Panc1 (cell line): ENCODE measurements around the gene AGGF1. TPM values are rescaled to one million over a fixed set of nuclear protein-coding genes. Genes with fewer than 3 reads are reported as not detected.
A peak's percentile ranks its signal among the peaks of the same experiment; 100 is the strongest.

Source experiments
- ATAC-seq: fragments of 200-7000 bp; cut with Tn5 transposase; 2 replicates; pipeline ENCODE4 v1.9.1; 2020; ENCODE audit warnings: mild to moderate bottlenecking, moderate library complexity
- Bru-seq: library from RNA; stranded (reverse); fragments of 400-500 nt; gene quantifications from one replicate; lab custom pipeline; 2021; lab: Mats Ljungman, UMichigan
- BruChase-seq, 2 experiments: library from RNA; stranded (reverse); fragments of 400-500 nt; gene quantifications; one replicate each; lab custom pipeline; 2021; lab: Mats Ljungman, UMichigan
- BruUV-seq: library from RNA; stranded (reverse); fragments of 400-500 nt; replicated peaks from 2 replicates; lab custom pipeline; 2021; lab: Mats Ljungman, UMichigan
- CTCF ChIA-PET: fragments of 300-600 bp; sonication (Branson Sonifier 250); formaldehyde crosslinking; loops from one replicate; lab custom pipeline; 2022; ENCODE audit warnings: antibody characterized with exemption; lab: Charles Lee
- POLR2A ChIA-PET: fragments of 300-600 bp; sonication (Branson Sonifier 250); formaldehyde crosslinking; loops from one replicate; lab custom pipeline; 2022; ENCODE audit warnings: antibody characterized with exemption; lab: Charles Lee
- DNase-seq: peaks from one replicate; pipeline ENCODE4 v3.0.0-alpha.2; 2010; ENCODE audit warnings: low read depth, low spot score
- H3K27ac ChIP-seq: 2 replicates; pipeline ENCODE4 v1.5.1; 2011; ENCODE audit warnings: mild to moderate bottlenecking, low read length, inconsistent platforms
- H3K27me3 ChIP-seq: fragments of 200-500 bp; sonication (Bioruptor generic); 2 replicates; pipeline ENCODE4 v1.6.0; 2014; ENCODE audit warnings: low read length, inconsistent platforms; ENCODE audit not compliant: control insufficient read depth, insufficient read depth
- H3K36me3 ChIP-seq: fragments of 200-500 bp; sonication (Bioruptor generic); 2 replicates; pipeline ENCODE4 v1.5.1; 2014; ENCODE audit warnings: inconsistent platforms, mild to moderate bottlenecking, low read length, moderate library complexity; ENCODE audit not compliant: control insufficient read depth, insufficient read depth
- H3K4me1 ChIP-seq: 2 replicates; pipeline ENCODE4 v1.5.1; 2011; ENCODE audit warnings: inconsistent platforms, mild to moderate bottlenecking, low read length, moderate library complexity; ENCODE audit not compliant: control insufficient read depth, insufficient read depth
- H3K4me3 ChIP-seq, 2 experiments: 2 replicates each; pipeline ENCODE4 v1.5.1; 2011 to 2012; ENCODE audit warnings: low read depth in 2 of 2, low read length in 2 of 2, mild to moderate bottlenecking in 2 of 2, inconsistent platforms in 1 of 2, moderate library complexity in 1 of 2
- H3K9me3 ChIP-seq: fragments of 200-500 bp; sonication (Bioruptor generic); 2 replicates; pipeline ENCODE4 v1.5.1; 2014; ENCODE audit warnings: low read depth, mild to moderate bottlenecking, inconsistent platforms, low read length, moderate library complexity; ENCODE audit not compliant: control insufficient read depth, insufficient read depth
- POLR2AphosphoS5 ChIP-seq: IDR thresholded peaks from 2 replicates; pipeline ENCODE4 v1.6.1; 2012; ENCODE audit warnings: mild to moderate bottlenecking, low read depth, low read length, moderate library complexity
- SIN3A ChIP-seq: IDR thresholded peaks from 2 replicates; pipeline ENCODE4 v1.6.1; 2012; ENCODE audit warnings: low read depth, mild to moderate bottlenecking, low read length, moderate library complexity, borderline replicate concordance; ENCODE audit not compliant: insufficient read depth
- TCF7L2 ChIP-seq: IDR thresholded peaks from 2 replicates; pipeline ENCODE4 v1.6.1; 2011; ENCODE audit warnings: mild to moderate bottlenecking, low read depth, low read length, inconsistent platforms
- in situ Hi-C: cut with HindIII; loops from 2 replicates; pipeline ENCODE4 v1.10.0; 2016; ENCODE audit warnings: low sequenced_read_pairs, low pct_unique_long_range_greater_than_20kb
- intact Hi-C: fragments of 100-400 bp; cut with micrococcal nuclease; formaldehyde crosslinking; loops from one replicate; pipeline ENCODE4 v1.10.0; 2022; ENCODE audit not compliant: unreplicated experiment
- long read RNA-seq: library from polyadenylated mRNA; unstranded; transcript quantifications from one replicate; pipeline ENCODE4 v2.0.0, GENCODE V29; 2021; ENCODE audit not compliant: unreplicated experiment
- polyA plus RNA-seq: library from polyadenylated mRNA; unstranded; fragments of >200 nt; gene quantifications from one replicate; pipeline ENCODE4 v1.2.1, GENCODE V29; 2012; ENCODE audit warnings: missing spikeins; ENCODE audit not compliant: insufficient read length
- total RNA-seq: library from RNA; stranded (reverse); gene quantifications from one replicate; pipeline ENCODE4 v1.2.1, GENCODE V29; 2021; ENCODE audit not compliant: unreplicated experiment
- TF ChIP-seq, protein P1 (sequence below), 2 experiments: IDR thresholded peaks; 2 replicates each; pipeline ENCODE4 v1.6.1; 2011 to 2012; ENCODE audit warnings: low read depth in 2 of 2, control low read depth in 1 of 2, low read length in 1 of 2, mild to moderate bottlenecking in 1 of 2, moderate library complexity in 1 of 2; ENCODE audit not compliant: insufficient read depth in 1 of 2
- TF ChIP-seq, protein P2 (sequence below): fragments of 450-650 bp; IDR thresholded peaks from 2 replicates; pipeline ENCODE4 v1.5.1; 2017; ENCODE audit warnings: mild to moderate bottlenecking

Gene AGGF1, protein sequence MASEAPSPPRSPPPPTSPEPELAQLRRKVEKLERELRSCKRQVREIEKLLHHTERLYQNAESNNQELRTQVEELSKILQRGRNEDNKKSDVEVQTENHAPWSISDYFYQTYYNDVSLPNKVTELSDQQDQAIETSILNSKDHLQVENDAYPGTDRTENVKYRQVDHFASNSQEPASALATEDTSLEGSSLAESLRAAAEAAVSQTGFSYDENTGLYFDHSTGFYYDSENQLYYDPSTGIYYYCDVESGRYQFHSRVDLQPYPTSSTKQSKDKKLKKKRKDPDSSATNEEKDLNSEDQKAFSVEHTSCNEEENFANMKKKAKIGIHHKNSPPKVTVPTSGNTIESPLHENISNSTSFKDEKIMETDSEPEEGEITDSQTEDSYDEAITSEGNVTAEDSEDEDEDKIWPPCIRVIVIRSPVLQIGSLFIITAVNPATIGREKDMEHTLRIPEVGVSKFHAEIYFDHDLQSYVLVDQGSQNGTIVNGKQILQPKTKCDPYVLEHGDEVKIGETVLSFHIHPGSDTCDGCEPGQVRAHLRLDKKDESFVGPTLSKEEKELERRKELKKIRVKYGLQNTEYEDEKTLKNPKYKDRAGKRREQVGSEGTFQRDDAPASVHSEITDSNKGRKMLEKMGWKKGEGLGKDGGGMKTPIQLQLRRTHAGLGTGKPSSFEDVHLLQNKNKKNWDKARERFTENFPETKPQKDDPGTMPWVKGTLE
- total RNA-seq (23.1 TPM), Bru-seq, nascent RNA (percentile 82 among the genes with signal in this experiment), BruChase-seq, experiment 1, labeled RNA remaining after a 2-hour chase (percentile 97 among the genes with signal in this experiment), BruChase-seq, experiment 2, labeled RNA remaining after a 6-hour chase (percentile 94 among the genes with signal in this experiment)
- 16.8 TPM for polyA plus RNA-seq
- long read RNA-seq, full-length matches to known transcripts = 35 of 59 reads
- long read RNA-seq, partial matches to known transcripts = 19 of 59 reads
- long read RNA-seq, other reads (novel, unspliced or antisense) = 5 of 59 reads

DNA sequence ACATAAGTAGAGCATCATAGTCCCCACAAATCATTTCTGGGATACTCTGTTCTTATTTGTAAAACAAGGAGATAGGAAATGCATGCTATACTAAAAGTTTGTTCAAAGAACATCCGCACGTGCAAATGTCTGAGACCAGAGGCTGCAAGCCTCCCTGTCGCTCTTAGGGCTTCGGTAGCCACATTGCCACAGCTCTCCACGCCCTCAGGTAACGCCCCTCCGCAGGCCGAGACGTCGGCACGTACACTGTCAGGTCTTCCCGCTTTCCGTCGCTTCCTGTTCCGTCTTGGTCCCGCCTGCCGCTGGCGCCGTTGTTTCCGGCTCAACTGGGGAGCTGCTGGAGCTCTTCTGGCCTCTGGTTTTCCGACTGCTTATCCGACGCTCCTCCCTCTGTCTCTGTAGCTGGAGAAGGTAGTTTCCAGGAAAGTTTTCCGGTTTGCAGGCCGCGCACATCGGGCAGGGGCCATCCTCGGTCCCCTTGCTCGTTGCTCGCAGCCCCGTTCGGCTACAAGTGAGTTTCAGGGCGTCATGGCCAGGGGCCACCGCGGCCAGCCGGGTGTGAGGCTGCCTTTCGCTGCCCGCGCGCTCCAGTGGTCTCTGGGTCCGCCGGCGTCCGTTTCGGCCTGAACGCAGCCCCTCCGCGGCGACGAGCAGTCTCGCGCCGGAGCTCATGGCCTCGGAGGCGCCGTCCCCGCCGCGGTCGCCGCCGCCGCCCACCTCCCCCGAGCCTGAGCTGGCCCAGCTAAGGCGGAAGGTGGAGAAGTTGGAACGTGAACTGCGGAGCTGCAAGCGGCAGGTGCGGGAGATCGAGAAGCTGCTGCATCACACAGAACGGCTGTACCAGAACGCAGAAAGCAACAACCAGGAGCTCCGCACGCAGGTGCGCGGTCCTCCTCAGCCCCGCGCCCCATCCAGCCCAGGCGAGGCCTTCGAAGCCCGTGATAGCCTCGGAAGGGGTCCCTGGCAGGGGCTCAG, at the start of gene AGGF1:
Gene AGGF1 (plus strand): TSS at position 308 of the 975 bp plus-strand sequence. CDS start 363 bp downstream, at position 671.
- TF ChIP-seq, protein P1, sequence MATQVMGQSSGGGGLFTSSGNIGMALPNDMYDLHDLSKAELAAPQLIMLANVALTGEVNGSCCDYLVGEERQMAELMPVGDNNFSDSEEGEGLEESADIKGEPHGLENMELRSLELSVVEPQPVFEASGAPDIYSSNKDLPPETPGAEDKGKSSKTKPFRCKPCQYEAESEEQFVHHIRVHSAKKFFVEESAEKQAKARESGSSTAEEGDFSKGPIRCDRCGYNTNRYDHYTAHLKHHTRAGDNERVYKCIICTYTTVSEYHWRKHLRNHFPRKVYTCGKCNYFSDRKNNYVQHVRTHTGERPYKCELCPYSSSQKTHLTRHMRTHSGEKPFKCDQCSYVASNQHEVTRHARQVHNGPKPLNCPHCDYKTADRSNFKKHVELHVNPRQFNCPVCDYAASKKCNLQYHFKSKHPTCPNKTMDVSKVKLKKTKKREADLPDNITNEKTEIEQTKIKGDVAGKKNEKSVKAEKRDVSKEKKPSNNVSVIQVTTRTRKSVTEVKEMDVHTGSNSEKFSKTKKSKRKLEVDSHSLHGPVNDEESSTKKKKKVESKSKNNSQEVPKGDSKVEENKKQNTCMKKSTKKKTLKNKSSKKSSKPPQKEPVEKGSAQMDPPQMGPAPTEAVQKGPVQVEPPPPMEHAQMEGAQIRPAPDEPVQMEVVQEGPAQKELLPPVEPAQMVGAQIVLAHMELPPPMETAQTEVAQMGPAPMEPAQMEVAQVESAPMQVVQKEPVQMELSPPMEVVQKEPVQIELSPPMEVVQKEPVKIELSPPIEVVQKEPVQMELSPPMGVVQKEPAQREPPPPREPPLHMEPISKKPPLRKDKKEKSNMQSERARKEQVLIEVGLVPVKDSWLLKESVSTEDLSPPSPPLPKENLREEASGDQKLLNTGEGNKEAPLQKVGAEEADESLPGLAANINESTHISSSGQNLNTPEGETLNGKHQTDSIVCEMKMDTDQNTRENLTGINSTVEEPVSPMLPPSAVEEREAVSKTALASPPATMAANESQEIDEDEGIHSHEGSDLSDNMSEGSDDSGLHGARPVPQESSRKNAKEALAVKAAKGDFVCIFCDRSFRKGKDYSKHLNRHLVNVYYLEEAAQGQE (IDR thresholded peaks at IDR 0.05; ENCODE audit: insufficient read depth in 1 of 2, low read depth in 2 of 2, low read length in 1 of 2) = 0 out of 4 replicates have a peak, but pooled peaks of 1 of the 2 experiments have one; percentile 60
- TF ChIP-seq POLR2AphosphoS5 (peak; percentile 92), TCF7L2 (no peak)
- Histone ChIP-seq H3K9me3 (peaks cover 18% of the 10 kb centered on the region; the same call in 1 of the 2 replicates), H3K4me1 (peaks cover 8% of the 10 kb centered on the region), H3K36me3 (peaks cover 3% of the 10 kb centered on the region), H3K27ac (peak within 1 kb of the TSS; percentile 94), H3K27me3 (no peaks in the 10 kb centered on the region), H3K4me3 (peak within 1 kb of the TSS; percentile 84 to 89)
- ChIA-PET POLR2A (interaction anchor here (0.6 kb wide), 1 partner anchor 106 kb away, joined by 3 read pairs; no protein-coding TSS in a partner anchor), CTCF (interaction anchor here (0.8 kb wide), 1 partner anchor 14 kb away, joined by 3 read pairs; no protein-coding TSS in a partner anchor)
- in situ Hi-C loops (no loop called here), intact Hi-C loops (no loop called here)
- ATAC-seq (peak; percentile 100), DNase-seq (peak; percentile 70)
- TSS peak; percentile 81 for BruUV-seq

DNA sequence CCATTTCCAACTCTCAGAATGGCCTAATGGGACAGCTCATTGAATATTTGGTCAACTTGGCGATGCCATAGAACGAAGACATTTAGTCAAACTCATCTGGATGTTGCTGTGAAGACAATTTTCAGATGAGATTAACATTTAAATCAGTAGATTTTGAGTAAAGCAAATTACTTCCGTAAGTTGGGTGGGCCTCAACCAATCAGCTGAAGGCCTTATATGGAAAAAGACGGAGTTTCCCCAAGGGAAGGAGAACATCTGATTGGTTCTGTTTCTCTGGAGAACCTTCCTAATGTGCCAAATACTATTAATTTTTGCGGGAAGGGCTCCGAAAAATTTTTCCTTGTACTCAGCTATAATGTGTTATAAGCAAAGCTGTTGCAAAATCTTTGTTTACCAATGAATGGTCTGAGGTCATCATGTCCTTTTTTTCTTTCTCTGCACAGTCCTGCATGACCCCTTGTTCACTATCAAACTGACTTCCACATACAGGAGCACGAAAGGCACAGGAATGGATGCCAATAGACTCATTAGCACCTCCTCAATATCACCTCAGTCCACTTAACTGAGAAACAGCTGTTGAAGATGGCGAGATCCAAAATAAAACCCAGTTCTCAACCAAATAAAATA, 49.6 kb upstream of the AGGF1 start:
- H3K4me1 ChIP-seq = no peaks in the 10 kb centered on the region
- no peaks in the 10 kb centered on the region for H3K27me3 ChIP-seq
- no TSS peak for BruUV-seq
- H3K27ac ChIP-seq = no peak overlapping the region
- ChIA-PET POLR2A (no interaction called here), CTCF (interaction anchor here (0.6 kb wide), 1 partner anchor 165 kb away, joined by 3 read pairs; no protein-coding TSS in a partner anchor)
- TF ChIP-seq, protein P2, sequence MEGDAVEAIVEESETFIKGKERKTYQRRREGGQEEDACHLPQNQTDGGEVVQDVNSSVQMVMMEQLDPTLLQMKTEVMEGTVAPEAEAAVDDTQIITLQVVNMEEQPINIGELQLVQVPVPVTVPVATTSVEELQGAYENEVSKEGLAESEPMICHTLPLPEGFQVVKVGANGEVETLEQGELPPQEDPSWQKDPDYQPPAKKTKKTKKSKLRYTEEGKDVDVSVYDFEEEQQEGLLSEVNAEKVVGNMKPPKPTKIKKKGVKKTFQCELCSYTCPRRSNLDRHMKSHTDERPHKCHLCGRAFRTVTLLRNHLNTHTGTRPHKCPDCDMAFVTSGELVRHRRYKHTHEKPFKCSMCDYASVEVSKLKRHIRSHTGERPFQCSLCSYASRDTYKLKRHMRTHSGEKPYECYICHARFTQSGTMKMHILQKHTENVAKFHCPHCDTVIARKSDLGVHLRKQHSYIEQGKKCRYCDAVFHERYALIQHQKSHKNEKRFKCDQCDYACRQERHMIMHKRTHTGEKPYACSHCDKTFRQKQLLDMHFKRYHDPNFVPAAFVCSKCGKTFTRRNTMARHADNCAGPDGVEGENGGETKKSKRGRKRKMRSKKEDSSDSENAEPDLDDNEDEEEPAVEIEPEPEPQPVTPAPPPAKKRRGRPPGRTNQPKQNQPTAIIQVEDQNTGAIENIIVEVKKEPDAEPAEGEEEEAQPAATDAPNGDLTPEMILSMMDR = no peak
- TF ChIP-seq, protein P1 (IDR thresholded peaks at IDR 0.05; ENCODE audit: insufficient read depth in 1 of 2, low read depth in 2 of 2, low read length in 1 of 2) = no peak
- no peak for TF ChIP-seq TCF7L2
- no peak for TF ChIP-seq SIN3A
- no peak for TF ChIP-seq POLR2AphosphoS5
- intact Hi-C loops = no loop called here
- no peaks in the 10 kb centered on the region for H3K36me3 ChIP-seq
- H3K9me3 ChIP-seq = no peaks in the 10 kb centered on the region
- H3K4me3 ChIP-seq = no peak overlapping the region
- no peak for ATAC-seq
- DNase-seq = no peak
- in situ Hi-C loops = no loop called here
